AG08396 (cell line): ENCODE measurements around the gene CNNM4.

Source experiments
- DNase-seq: peaks from one replicate; pipeline ENCODE4 v3.0.0; 2012; ENCODE audit warnings: low spot score, mixed read lengths

CNNM4 gene

DNA sequence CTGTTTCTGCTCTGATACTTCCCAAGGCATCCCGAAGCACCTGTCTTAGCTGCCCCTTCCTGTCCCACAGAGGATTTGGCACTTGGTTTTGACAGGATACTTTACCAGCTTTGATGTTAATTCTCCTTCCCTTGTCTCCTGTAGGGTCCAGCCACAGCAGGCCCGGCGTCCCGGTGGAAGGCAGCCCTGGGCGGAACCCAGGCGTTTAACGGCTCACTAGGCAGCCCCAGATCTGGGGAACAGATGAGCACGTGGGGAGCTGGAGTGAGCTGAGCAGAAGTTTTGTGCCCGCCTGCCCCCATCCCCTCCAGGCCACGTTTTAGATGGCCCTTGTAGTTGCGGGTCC is 71.7 kb downstream of the CNNM4 start:
- no peak for DNase-seq

- DNase-seq: peak; percentile 74
These were observed 72.2 kb downstream of the CNNM4 start for GRCh38 chr2:96832754-96833507.

GRCh38 chr2:96835830-96836229 is 75.1 kb downstream of the CNNM4 start:
- no peak for DNase-seq

GRCh38 chr2:96837575-96837974 is 76.9 kb downstream of the CNNM4 start:
- no peak for DNase-seq

DNA sequence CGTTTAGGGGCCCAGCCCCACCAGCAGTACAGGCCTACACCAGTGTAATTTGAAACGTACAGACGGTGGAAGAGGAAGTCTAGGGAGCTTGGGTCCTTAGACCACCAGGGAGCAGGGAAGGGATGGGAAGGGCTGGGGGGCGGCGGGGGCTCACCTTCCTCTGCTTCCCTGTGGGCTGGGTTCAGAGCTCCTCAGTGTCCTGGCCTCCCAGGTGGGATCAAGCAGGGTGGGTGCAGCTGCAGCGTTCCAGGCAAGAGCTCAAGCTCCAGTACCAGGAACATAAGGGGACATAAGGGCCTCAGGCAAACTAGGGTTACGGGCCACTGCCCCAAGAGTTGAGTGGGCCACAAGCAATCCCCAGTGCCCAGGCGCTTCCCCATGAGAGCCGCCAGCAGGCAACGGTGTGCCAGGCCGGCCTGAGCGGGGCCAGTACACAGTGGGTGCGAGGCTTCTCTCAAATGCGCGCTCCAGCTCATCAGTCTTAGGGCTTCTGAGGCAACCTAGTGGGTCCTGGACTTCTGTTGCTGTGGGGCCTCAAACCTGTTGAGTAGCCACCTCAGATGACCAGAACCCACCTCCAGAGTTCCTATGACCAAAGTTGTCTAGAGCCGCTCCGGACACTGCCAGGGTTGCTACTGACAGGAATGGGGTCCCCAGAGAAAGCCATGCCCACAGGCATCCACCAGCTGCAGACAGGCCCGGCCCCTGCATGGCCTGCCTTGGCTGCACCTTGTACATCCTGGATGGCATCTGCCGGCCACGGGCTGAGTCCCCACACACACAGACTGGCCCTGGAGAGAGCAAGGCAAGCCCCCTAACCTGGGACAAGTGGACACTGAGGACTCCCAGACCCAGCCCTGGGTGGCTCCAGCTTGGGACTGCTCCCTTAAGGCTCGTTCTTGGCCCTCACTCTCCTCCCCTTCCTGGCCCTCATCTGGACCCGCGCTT is 77.9 kb downstream of the CNNM4 start:
- DNase-seq: no peak

- no peak for DNase-seq
These were observed 78.7 kb downstream of the CNNM4 start for GRCh38 chr2:96839293-96839874.

DNA sequence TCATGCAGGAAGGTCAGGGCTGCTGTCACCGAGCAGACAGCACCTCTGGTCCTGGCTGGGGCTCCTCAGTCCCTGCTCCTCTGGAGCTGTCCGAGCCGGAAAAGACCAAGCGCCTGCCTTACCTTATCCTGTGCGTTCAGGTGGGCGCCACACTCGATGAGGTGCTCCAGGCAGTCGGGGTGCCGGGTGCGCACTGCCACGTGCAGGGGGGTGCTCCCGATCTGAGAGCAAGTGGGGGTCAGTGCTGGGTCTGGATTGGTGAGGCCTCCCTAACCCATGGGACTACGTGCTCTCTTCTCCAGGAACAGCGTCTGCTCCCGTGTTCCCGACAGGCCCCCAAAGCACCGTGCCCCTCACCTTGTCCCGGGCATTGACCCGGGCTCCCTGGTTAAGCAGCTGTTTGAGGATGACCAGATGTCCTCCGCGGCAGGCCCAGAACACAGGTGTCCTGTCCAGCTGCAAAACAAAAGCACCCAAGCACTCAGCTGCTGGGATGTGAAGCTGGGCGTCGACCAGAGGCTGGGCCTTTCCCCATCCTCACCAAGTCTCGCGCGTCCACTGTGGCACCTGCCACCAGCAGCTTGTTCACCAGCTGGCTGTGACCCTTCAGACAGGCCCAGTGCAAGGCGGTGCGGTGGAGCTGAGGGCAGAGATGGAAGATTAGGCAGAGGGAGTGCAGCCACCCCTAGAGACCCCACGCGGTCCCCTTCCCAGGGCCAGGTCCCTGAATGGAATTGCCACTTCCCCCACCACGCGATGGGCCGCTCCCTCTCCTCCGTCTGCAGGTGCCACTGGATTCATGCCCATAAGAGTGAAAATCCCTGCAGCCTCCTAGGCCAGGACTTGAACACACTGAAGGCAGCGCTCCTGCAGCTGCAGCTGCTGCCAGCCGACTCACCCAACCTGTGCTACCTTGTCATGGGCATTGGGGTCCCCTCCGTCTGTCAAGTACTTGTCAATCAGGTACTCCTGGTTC is 79.5 kb downstream of the CNNM4 start:
- no peak for DNase-seq

- DNase-seq: no peak
These were observed 81.2 kb downstream of the CNNM4 start for GRCh38 chr2:96841701-96842495.

DNA sequence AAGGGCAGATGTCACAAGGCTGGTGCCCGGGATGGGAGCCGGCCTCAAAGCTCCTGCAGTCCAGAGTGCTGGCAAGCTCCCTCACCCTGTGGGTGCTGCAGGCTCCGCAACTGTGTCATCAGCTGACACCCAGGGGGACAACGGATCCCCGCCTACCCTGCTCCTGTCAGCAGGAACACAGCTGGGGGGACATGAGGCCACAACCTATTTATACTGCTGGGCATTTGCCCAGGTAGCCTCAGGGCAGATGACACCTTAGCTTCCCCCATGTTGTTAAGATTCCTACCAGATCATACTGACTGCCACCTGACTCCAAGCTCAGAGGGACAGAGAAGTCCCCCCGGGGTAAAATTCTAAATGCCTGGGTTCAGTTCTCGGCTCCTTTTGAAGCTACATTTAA is 81.9 kb downstream of the CNNM4 start:
- no peak for DNase-seq

DNA sequence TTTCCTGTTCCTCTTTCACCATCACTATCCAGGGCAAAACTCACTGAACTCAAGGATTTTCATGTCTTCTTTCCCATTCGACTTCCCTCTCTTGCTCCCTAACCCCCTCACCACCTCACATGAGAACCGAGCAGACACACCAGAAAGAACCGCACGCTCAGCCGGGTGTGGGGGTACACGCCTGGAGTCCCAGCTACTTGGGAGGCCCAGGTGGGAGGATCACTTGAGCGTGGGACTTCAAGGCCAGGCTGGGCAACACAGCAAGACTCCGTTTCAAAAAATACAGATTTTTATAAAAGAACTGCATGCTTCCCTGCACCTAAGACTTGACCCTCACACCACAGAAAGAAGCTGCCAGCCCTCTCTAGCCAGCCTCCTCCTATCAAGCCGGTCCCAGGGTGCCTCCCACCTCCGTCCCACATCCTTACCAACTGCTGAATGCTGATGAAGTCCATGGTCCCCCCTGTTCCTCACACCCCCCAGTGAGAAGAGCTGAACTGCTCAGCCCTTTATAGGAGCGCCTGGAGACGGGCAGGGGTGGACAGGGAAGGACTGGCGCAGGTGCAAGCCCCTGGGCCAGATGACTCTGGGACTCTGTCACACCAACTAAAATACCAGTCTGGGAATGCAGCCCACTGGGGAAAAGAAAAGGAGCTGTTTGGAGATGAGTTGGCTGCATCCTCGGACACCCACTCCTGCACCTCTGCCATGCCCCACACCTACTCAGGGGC is 83.0 kb downstream of the CNNM4 start, which contains the start of gene ANKRD23:
Gene ANKRD23 (minus strand): TSS at position 484 of the 731 bp plus-strand sequence. CDS start 29 bp downstream, at position 455.
- DNase-seq: no peak

DNA sequence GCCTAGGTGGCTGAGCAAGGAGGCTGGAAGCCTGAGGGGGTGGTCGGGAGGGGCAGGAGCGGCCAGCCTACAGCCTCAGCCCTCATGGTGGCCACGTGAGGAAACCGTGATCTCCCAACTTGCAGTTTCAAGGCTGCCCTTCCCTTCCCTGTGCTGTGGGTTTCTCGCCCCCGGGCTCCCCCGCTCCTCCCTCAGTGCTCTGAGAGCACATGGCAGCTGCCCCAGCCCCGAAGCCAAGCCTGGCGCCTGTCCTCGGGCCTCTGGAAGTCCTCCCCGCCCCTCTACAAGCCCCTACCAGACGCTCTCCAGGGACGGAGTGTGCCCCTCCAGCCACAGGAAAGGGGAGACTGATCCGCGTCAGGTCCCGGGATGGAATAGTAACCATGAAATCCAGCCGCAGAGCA is 83.7 kb downstream of the CNNM4 start:
- DNase-seq: no peak

GRCh38 chr2:96846825-96847224 is 86.1 kb downstream of the CNNM4 start:
- no peak for DNase-seq

GRCh38 chr2:96847586-96847985 is 86.9 kb downstream of the CNNM4 start:
- no peak for DNase-seq

GRCh38 chr2:96848264-96848663 is 87.6 kb downstream of the CNNM4 start:
- DNase-seq: no peak

GRCh38 chr2:96852667-96853066 is 92.0 kb downstream of the CNNM4 start:
- DNase-seq: no peak

GRCh38 chr2:96853321-96853720 is 92.6 kb downstream of the CNNM4 start:
- no peak for DNase-seq

DNA sequence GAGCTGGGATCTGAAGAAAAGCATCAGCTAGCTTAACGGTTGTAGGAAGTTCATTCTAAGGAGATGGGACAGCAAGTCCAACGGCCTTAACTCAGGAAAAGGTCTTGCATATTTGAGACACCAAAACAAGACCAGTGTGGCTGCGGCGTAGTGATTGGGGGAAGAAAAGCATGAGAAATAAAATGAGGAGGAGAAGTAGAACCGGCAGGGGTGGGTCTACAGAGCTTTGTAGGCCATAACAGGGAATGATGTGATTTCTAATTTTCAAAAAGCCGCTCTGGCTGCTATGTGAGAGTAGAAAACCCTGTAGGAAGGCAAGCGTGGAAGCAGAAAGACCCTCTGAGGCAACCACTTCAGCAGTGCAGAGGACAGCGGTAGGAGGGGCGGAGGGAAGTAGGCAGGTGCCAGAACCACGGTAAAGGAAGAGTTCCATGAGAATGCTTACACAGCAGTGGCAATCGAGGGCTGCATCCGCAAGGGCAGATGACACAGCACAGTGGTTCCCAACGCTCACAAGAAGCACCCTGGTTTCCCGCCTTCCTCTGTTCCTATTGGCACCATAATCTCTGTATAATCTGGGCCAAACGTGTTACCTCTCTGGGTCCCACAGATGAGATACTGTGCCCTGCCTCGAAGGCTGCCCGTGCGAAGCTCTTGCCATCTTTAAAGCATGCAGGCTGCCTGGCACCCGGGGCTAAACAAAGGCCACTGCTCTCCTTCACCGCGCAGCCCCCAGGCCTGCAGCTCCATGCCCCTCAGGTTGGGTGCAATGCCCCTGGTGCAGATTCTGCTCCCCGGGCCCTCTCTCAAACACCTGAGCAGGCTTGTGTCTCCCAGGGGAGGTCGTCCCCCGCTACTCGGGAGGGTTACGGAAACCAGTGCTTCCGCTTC is 96.3 kb downstream of the CNNM4 start:
- DNase-seq: no peak

DNA sequence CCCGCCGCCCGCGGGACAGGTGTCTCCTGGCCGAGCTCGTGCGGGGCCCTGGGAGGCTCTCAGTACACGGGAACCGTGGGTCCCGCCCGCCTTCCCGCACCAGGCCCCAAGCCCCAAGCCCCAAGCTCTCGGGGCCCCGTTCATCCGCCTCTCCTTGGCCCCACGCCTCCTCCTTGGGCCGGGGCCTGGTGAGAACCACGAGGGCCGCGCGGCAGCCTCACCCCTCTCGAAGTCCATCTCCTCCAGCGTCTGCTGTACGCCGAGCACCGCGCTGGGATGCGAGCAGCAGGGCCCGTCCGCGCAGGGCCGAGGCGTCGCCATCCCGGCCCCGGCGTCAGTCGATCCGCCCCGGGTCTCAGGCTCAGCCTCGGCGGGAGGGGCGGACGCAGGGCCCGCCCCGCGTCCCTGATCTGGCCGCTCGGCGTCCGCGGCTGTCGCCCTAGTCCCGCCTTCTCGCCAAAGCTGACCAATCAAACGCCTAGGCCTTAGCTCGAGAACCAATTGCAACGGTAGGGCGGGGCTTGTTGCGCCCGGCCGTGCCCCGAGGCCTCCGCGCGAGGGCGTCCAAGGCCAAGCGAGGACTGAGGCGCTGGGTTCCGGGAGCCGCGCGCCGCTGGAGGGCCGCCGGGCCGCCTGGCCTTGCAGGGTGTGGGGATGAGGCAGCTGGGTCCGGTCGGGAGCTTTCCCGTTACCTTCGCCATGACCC is 97.1 kb downstream of the CNNM4 start, which contains the start of gene ANKRD39:
Gene ANKRD39 (minus strand): TSS at position 350 of the 706 bp plus-strand sequence. CDS start 29 bp downstream, at position 321.
- DNase-seq: peak; percentile 100
